NCI-H526 treated with DMSO at 0.1 percent for 48 hours (cell line): ENCODE results near the gene CLDN18.

Source experiments
- DNase-seq: peaks from one replicate; lab custom pipeline; 2025; lab: John Stamatoyannopoulos, UW

The CLDN18 gene

GRCh38 chr3:138025553-138025952 is 15.6 kb downstream of the CLDN18 start:
- DNase-seq = no peak

GRCh38 chr3:138027821-138028220 is 17.9 kb downstream of the CLDN18 start:
- DNase-seq = no peak

GRCh38 chr3:138030734-138031280 is 20.8 kb downstream of the CLDN18 start:
- DNase-seq = no peak

GRCh38 chr3:138031536-138031935 is 21.6 kb downstream of the CLDN18 start:
- no peak for DNase-seq

- DNase-seq = no peak
Measured at GRCh38 chr3:138032567-138032966, 22.6 kb downstream of the CLDN18 start.

GRCh38 chr3:138033202-138033691 is 23.3 kb downstream of the CLDN18 start:
- DNase-seq = no peak

GRCh38 chr3:138034918-138035317 is 25.0 kb downstream of the CLDN18 start:
- no peak for DNase-seq

- DNase-seq = no peak
Measured at GRCh38 chr3:138036572-138036971, 26.6 kb downstream of the CLDN18 start.

- no peak for DNase-seq
Measured at GRCh38 chr3:138038725-138039462, 28.9 kb downstream of the CLDN18 start.

- DNase-seq = no peak
Measured at GRCh38 chr3:138042043-138042442, 32.1 kb downstream of the CLDN18 start.

GRCh38 chr3:138043266-138044029 is 33.5 kb downstream of the CLDN18 start:
- no peak for DNase-seq

GRCh38 chr3:138046085-138046484 is 36.1 kb downstream of the CLDN18 start:
- DNase-seq = no peak

- no peak for DNase-seq
Measured at GRCh38 chr3:138046955-138047354, 37.0 kb downstream of the CLDN18 start.

- peak; percentile 15 for DNase-seq
Measured at GRCh38 chr3:138047596-138048158, 37.7 kb downstream of the CLDN18 start.

- DNase-seq = no peak
Measured at GRCh38 chr3:138049157-138049919, 39.4 kb downstream of the CLDN18 start.

- DNase-seq = peak; percentile 20
Measured at GRCh38 chr3:138051947-138052802, 42.2 kb downstream of the CLDN18 start.

- DNase-seq = no peak
Measured at GRCh38 chr3:138054057-138054456, 44.1 kb downstream of the CLDN18 start.

- no peak for DNase-seq
Measured at GRCh38 chr3:138057384-138057783, 47.4 kb downstream of the CLDN18 start.

GRCh38 chr3:138059261-138059660 is 49.3 kb downstream of the CLDN18 start:
- no peak for DNase-seq

- DNase-seq = no peak
Measured at GRCh38 chr3:138060792-138061191, 50.8 kb downstream of the CLDN18 start.

GRCh38 chr3:138062037-138062436 is 52.1 kb downstream of the CLDN18 start:
- DNase-seq = no peak
